Subcutaneous adipose tissue (tissue), 4 donors: ENCODE results near the gene ECEL1. TPM values are rescaled to one million over a fixed set of nuclear protein-coding genes. Genes with fewer than 3 reads are reported as not detected.

Source experiments
- CTCF ChIP-seq: fragments of 450-650 bp; IDR thresholded peaks from one replicate; pipeline ENCODE4 v1.5.1; 2016; ENCODE audit warnings: low read depth, mild to moderate bottlenecking, control low read depth, antibody characterized with exemption, moderate library complexity
- total RNA-seq, 4 donors: library from RNA; depleted of rRNA; stranded (reverse); fragments of >200 nt; gene quantifications; one replicate each; pipeline ENCODE4 v1.1.0, GENCODE V29; 2016

Gene ECEL1
- total RNA-seq, 4 donors from 2014 or later, result not detected

DNA sequence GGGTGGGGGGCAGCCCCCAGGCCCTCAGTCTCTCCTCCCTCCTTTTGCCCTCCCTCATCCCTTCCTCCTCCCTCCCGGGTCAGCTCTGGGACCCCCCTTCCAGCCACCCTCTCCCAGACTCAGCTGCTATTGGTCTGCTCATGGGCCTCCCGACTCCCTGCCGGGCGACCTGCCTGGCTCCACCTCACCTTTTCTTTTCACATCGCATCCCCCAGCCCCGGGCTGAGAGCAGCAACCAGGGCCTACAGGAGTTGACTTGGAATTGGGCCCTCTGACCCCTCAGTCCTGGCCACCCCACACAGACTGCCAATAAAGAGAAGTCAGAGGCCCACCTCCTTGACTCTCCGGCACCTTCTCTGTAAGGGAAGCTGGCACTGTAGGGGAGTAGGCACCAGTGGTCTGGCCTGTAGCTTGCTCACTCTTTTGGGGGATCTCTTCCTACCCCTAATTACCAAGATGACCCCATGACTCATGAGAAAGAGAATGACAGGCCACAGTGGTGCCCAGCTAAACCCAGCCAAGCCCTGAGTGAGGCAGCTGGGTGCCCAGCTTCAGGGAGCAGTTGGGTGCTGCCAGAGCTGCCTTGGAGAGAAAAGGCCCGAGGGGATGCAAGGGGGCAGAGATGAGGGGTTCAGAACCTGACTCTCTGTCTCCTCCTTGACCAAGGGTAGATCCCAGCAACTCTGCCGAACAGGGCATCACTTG lies 2.0 kb upstream of the ECEL1 start:
- no peak for TF ChIP-seq CTCF

DNA sequence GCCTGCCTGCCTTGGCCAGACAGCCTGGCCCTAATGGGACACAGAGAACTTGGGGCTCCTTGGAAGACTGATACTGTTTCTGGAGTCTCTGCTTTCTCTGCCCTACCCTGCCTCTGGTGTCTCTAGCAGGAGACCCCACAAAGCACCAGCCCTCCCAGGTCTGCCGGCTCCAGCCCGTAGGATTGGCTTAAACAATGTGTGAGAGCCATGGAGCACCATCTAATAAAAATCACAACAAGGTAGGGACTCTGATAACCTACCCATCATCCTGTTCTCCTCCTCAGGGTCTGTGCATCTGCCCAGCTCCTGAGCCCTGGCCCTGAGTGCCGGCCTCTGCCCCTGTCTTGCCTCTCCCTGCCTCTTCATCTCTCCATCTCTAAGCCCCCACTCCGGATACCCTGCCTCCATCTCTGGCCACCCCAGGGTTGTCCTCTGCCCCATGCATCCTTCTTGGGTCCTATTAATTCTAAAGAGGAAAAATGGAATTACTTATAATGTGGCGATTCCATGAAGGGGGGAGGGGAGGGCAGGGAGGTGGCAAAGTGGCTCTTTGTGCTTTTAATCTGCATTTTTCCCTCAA lies 1.2 kb upstream of the ECEL1 start:
- TF ChIP-seq CTCF, result no peak

DNA sequence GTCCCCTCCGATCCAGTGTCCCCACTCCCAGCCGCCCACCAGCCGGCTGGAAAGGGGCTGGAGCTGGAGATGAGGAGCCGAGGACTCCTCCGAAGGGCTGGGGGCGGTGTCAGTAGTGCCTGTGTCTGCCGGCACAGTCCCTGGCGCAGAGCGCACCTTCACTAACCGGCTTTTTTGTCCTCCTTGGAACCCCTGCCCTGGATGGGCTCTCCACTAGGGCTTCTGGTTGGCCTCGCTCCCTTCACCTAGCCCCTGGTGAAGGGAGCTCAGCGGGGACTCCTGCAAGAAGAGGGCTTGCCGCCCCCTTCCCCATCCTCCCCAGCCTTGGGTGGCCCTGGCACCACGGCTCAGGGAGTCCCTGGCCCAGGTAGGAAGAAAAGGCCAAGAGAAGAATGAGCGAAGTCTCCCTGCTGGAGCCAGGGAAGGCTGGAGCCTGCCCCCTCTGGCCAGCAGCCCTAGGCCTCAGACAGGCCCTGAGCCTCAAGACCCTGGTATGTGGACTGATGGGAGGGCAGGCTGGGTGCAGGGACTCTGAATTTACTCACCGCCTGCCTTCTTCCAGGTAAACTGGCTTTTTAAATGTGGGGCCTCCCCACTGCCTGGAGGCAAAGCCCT lies 570 bp upstream of the ECEL1 start:
- no peak for TF ChIP-seq CTCF

DNA sequence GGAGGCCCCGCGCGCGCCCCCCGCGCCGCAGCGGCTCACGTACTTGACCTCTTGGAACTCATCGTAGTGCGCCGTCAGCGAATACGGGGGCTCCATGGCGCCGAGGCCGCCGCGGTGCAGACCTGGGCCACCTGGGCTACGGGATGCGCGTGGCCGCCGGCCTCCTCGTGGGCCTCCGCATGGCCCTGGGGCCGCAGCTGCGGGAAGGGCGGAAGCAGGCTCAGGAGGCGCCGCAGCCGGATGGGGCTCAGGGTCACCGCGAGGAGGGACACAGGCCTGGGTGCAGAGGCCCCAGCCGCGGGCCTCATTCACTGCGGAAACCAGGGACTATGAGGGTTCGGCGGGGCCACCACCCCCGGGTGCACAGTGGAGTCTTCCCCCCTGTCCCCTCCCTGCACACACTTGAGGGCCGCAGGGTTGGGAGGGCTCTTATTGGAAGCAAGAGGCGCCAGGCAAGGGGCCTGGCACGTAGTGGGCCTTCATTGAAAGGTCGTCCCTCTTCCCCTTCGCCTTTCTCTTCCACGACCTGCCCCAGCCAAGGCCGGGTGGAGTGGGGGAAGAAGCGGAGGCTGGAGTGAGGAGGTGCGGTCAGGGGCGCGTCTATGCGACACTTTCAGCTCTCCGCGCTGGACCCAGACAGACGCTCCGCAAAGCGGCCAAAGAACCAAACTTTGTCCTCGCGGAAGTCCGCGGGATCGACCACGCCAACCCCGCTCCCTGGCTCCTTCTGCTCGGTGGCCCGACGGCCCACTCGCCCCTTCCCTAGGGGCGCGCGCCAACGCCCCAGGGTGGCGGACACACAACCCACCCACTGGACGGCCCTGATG lies 863 bp downstream of the ECEL1 start:
- TF ChIP-seq CTCF, result no peak

DNA sequence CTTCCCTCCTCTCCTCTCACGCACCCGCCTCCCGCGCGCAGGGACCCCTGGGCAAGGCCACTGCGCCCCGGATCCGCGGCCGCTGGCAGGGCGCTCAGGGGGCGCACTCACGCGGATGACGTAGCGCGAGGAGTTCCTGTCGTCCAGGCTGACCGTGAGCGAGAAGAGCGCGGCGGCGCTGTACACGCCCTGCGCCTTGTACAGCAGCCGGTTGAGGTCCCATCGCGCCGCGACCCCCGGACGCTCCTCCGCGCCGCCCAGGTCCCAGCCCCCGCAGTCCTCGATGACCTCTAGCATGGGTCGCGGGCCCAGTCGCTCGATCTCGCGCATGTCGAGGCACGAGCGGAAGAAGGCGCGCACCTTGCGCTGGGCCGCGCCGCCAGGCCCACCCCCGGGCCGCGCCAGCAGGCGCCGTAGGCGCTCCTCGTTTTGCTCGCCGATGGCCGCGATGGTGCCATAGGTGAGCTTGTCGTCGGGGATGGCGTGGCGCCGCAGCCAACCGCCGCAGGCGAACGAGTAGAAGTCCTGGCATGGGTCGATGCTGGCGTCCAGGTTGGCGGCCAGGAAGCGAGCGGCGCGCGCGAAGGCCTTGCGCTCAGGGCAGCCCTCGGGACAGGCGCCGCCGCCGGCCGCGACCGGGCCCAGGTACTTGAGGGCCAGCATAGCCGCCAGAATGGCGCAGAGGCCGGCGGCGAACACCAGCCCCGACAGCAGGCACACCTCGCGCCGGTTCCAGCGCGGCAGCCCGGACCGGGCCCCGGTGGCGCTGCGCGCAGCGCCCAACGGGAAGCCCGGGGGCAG lies 1.7 kb downstream of the ECEL1 start:
- no peak for TF ChIP-seq CTCF

DNA sequence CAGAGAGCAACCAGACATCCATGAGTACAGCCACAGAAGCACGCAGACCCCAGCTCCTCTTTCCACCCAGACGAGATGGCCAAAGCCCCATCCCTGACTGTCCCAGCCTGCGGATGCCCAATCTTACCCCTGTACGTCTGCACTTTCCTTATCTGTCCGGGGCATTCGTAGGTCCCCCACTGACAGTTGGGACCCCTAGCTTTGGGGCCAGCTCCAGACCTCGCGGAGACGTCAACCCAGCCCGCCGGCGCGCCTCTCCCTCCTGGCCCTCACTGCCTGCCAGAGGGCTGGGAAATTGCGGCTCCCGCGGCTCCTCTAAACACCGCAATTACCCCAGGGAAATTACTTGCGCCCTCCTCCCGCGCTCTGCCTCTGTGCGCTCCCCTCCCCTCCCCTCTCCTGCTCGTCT lies 2.3 kb downstream of the ECEL1 start:
- TF ChIP-seq CTCF, result no peak
